Progenitor cell of endocrine pancreas (in vitro differentiated cells): Measurements from ENCODE around the gene CDH23. TPM values are rescaled to one million over a fixed set of nuclear protein-coding genes. Genes with fewer than 3 reads are reported as not detected.

Source experiments
- DNase-seq: peaks from one replicate; pipeline ENCODE4 v3.0.0; 2021; ENCODE audit warnings: low spot score; ENCODE audit not compliant: unreplicated experiment
- H3K27ac Mint-ChIP-seq: 2 replicates; pipeline ENCODE4 v1.8.0; 2021; ENCODE audit warnings: mild to moderate bottlenecking, moderate library complexity, mixed read lengths
- H3K27me3 Mint-ChIP-seq: 2 replicates; pipeline ENCODE4 v1.8.0; 2021; ENCODE audit warnings: mixed read lengths
- H3K36me3 Mint-ChIP-seq: 2 replicates; pipeline ENCODE4 v1.8.0; 2022; ENCODE audit warnings: mixed read lengths; ENCODE audit not compliant: insufficient read depth
- H3K4me1 Mint-ChIP-seq: 2 replicates; pipeline ENCODE4 v1.8.0; 2021; ENCODE audit warnings: low read depth, mixed read lengths
- H3K4me3 Mint-ChIP-seq: 2 replicates; pipeline ENCODE4 v1.8.0; 2021; ENCODE audit warnings: low read depth, mild to moderate bottlenecking, moderate library complexity, mixed read lengths
- H3K9me3 Mint-ChIP-seq: 2 replicates; pipeline ENCODE4 v1.8.0; 2021; ENCODE audit warnings: low read depth, mixed read lengths
- total RNA-seq: library from RNA; stranded (reverse); gene quantifications from 2 replicates; pipeline ENCODE4 v1.2.1, GENCODE V29; 2021
- TF ChIP-seq, protein P1 (sequence below): fragments of 200-600 bp; sonication (generic); IDR thresholded peaks from one replicate; pipeline ENCODE4 v1.5.0; 2021; ENCODE audit warnings: antibody characterized with exemption, mild to moderate bottlenecking; ENCODE audit not compliant: unreplicated experiment

CDH23 gene
- total RNA-seq, 1 donor from 2014 or later, result 0.43 TPM

GRCh38 chr10:71622154-71622526 is 225.4 kb downstream of the CDH23 start:
- Mint-ChIP-seq H3K27me3 (peaks cover 31% of the 10 kb centered on the region), H3K4me1 (peaks cover 25% of the 10 kb centered on the region), H3K27ac (peak overlapping the region; percentile 35), H3K4me3 (peak overlapping the region; percentile 0), H3K9me3 (no peaks in the 10 kb centered on the region), H3K36me3 (no peaks in the 10 kb centered on the region)
- no peak for DNase-seq
- TF ChIP-seq, protein P1, sequence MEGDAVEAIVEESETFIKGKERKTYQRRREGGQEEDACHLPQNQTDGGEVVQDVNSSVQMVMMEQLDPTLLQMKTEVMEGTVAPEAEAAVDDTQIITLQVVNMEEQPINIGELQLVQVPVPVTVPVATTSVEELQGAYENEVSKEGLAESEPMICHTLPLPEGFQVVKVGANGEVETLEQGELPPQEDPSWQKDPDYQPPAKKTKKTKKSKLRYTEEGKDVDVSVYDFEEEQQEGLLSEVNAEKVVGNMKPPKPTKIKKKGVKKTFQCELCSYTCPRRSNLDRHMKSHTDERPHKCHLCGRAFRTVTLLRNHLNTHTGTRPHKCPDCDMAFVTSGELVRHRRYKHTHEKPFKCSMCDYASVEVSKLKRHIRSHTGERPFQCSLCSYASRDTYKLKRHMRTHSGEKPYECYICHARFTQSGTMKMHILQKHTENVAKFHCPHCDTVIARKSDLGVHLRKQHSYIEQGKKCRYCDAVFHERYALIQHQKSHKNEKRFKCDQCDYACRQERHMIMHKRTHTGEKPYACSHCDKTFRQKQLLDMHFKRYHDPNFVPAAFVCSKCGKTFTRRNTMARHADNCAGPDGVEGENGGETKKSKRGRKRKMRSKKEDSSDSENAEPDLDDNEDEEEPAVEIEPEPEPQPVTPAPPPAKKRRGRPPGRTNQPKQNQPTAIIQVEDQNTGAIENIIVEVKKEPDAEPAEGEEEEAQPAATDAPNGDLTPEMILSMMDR, result no peak

DNA sequence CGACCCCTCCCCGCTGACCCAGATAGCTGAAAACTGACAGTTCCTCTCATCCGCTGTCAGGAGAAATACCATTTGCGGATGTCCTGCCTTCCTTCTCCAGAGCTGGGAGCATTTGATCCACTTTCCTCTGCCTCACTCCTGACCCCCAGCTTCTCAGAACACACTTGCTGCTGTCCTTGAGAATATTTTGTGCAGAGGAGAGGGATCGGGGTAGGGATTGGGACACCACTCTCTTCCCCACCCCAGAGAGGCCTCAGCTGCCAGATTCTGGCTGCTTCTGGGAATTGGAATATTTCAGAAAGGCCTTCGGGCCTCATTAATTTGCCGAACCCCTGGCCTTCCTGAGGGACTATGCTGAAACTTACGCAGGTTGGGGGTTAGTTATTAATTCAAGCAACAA is 225.9 kb downstream of the CDH23 start:
- no peak overlapping the region for H3K4me3 Mint-ChIP-seq
- H3K4me1 Mint-ChIP-seq, result peaks cover 25% of the 10 kb centered on the region

GRCh38 chr10:71623098-71623985 is 226.6 kb downstream of the CDH23 start:
- Mint-ChIP-seq H3K36me3 (no peaks in the 10 kb centered on the region), H3K9me3 (no peaks in the 10 kb centered on the region), H3K27me3 (peaks cover 43% of the 10 kb centered on the region), H3K27ac (peak overlapping the region; percentile 69), H3K4me1 (peaks cover 25% of the 10 kb centered on the region), H3K4me3 (no peak overlapping the region)
- no peak for DNase-seq
- TF ChIP-seq, protein P1, result peak; percentile 23

More for the DNA sequence above, 225.9 kb downstream of the CDH23 start:
- TF ChIP-seq, protein P1, result no peak
- Mint-ChIP-seq H3K27ac (peak overlapping the region; percentile 35), H3K36me3 (no peaks in the 10 kb centered on the region), H3K9me3 (no peaks in the 10 kb centered on the region), H3K27me3 (peaks cover 35% of the 10 kb centered on the region)
- DNase-seq, result no peak

DNA sequence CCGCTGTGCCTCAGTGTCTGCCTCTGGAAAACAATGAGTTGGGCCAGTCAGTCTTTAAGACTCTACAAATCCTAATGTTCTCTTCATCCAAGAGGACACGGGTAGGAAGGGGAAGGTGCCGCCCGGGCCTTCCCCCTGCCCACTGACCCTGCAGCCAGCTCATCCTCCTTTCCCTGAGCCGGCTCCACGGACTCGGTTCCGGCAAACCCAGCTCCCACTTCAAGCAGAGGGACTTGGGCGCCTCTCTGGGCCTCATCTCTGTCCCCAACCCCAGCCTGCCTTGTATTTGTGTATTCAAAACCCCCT is 227.2 kb downstream of the CDH23 start:
- DNase-seq, result no peak
- no peak overlapping the region for H3K4me3 Mint-ChIP-seq
- H3K4me1 Mint-ChIP-seq, result peaks cover 23% of the 10 kb centered on the region
- TF ChIP-seq, protein P1, result no peak
- peaks cover 49% of the 10 kb centered on the region for H3K27me3 Mint-ChIP-seq
- H3K36me3 Mint-ChIP-seq, result no peaks in the 10 kb centered on the region
- H3K9me3 Mint-ChIP-seq, result no peaks in the 10 kb centered on the region
- no peak overlapping the region for H3K27ac Mint-ChIP-seq

DNA sequence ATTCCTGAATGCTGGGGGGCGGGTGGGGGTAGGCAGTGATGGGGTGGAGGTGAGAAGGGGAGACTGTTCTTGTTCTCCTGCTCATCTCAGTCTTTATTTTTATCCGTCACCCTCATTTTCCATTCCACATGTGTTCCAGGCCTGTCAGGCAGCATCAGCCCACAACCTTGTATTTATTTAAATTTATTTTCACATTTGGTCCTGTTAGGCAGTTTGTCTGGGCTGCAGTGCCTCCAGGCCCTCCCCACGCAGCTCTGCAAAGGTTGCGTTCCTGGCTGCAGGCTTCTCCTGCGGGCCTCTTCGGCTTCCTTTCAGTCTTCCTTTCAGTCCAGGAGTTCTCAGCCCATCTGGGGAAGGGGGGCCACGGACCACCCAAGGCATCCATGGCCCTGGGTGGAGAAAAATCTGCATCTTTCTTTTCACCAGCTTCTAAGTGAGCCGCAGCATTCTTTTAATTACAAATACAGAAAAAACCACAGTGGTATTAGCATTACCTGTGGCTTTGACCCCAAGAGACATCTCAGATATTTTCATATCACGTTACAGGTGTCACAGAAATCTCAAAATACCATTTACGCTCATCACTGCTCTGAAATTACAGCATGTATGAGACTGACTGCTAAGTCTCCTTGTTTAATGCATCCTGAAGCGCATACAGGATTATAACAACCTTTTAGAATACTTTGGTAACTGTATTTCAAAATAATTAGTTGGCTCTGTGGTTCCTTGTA is 228.9 kb downstream of the CDH23 start:
- no peak overlapping the region for H3K4me3 Mint-ChIP-seq
- no peaks in the 10 kb centered on the region for H3K9me3 Mint-ChIP-seq
- TF ChIP-seq, protein P1, result no peak
- H3K4me1 Mint-ChIP-seq, result peaks cover 21% of the 10 kb centered on the region
- DNase-seq, result no peak
- H3K36me3 Mint-ChIP-seq, result no peaks in the 10 kb centered on the region
- peaks cover 56% of the 10 kb centered on the region for H3K27me3 Mint-ChIP-seq
- H3K27ac Mint-ChIP-seq, result no peak overlapping the region
